MM.1S (cell line): ENCODE results near the gene ZYG11A.

Experiments used
- DNase-seq: peaks from one replicate; pipeline ENCODE4 v3.0.0-alpha.2; 2015
- H2AFZ ChIP-seq: fragments of 300-600 bp; sonication (generic); 2 replicates; pipeline ENCODE4 v1.6.0; 2016; ENCODE audit warnings: antibody characterized with exemption, low read length
- H3F3A ChIP-seq: fragments of 300-600 bp; sonication (generic); 2 replicates; pipeline ENCODE4 v1.6.1; 2016; ENCODE audit warnings: mild to moderate bottlenecking, antibody characterized with exemption, low read length, moderate library complexity, mixed read lengths; ENCODE audit not compliant: insufficient read depth
- H3K27ac ChIP-seq: fragments of 300-600 bp; sonication (generic); 2 replicates; pipeline ENCODE4 v1.5.1; 2016; ENCODE audit warnings: mild to moderate bottlenecking, low read length
- H3K27me3 ChIP-seq: fragments of 300-600 bp; sonication (generic); replicated peaks from 2 replicates; pipeline ENCODE4 v1.6.0; 2016; ENCODE audit warnings: low read length; ENCODE audit not compliant: insufficient read depth
- H3K36me3 ChIP-seq: fragments of 300-600 bp; sonication (generic); replicated peaks from 2 replicates; pipeline ENCODE4 v1.6.1; 2016; ENCODE audit warnings: mild to moderate bottlenecking, low read length, mixed read lengths; ENCODE audit not compliant: insufficient read depth
- H3K4me1 ChIP-seq: fragments of 300-600 bp; sonication (generic); 2 replicates; pipeline ENCODE4 v1.6.1; 2016; ENCODE audit warnings: low read length, mixed read lengths
- H3K4me2 ChIP-seq: fragments of 300-600 bp; sonication (generic); 2 replicates; pipeline ENCODE4 v1.6.0; 2016; ENCODE audit warnings: low read depth, low read length
- H3K4me3 ChIP-seq: fragments of 300-600 bp; sonication (generic); 2 replicates; pipeline ENCODE4 v1.5.1; 2016; ENCODE audit warnings: low read length, mixed read lengths
- H3K79me2 ChIP-seq: fragments of 300-600 bp; sonication (generic); 2 replicates; pipeline ENCODE4 v1.6.1; 2016; ENCODE audit warnings: mixed run types, low read length, mixed read lengths
- H3K9ac ChIP-seq: fragments of 300-600 bp; sonication (generic); 2 replicates; pipeline ENCODE4 v1.6.1; 2016; ENCODE audit warnings: low read length, mixed read lengths
- H3K9me2 ChIP-seq: fragments of 300-600 bp; sonication (generic); replicated peaks from 2 replicates; pipeline ENCODE4 v1.6.1; 2016; ENCODE audit warnings: mild to moderate bottlenecking, low read length, mixed read lengths; ENCODE audit not compliant: insufficient read depth
- H3K9me3 ChIP-seq: fragments of 300-600 bp; sonication (generic); replicated peaks from 2 replicates; pipeline ENCODE4 v1.6.1; 2016; ENCODE audit warnings: mild to moderate bottlenecking, low read length, mixed read lengths; ENCODE audit not compliant: insufficient read depth
- H4K20me1 ChIP-seq: fragments of 300-600 bp; sonication (generic); 2 replicates; pipeline ENCODE4 v1.6.1; 2016; ENCODE audit warnings: mild to moderate bottlenecking, low read length, moderate library complexity, mixed read lengths; ENCODE audit not compliant: insufficient read depth
- EZH2 ChIP-seq: fragments of 300-600 bp; sonication (generic); optimal IDR thresholded peaks from 2 replicates; pipeline ENCODE3; 2017; ENCODE audit warnings: low read depth, mild to moderate bottlenecking, antibody characterized with exemption, low read length, mixed read lengths
- EZH2phosphoT487 ChIP-seq: fragments of 300-600 bp; sonication (generic); IDR thresholded peaks from 2 replicates; pipeline ENCODE4 v1.6.1; 2018; ENCODE audit warnings: antibody characterized with exemption, low read length
- TF ChIP-seq, protein P1 (sequence below): fragments of 300-600 bp; sonication (generic); IDR thresholded peaks from 2 replicates; pipeline ENCODE4 v1.5.1; 2016; ENCODE audit warnings: antibody characterized with exemption, low read length, mixed read lengths

The ZYG11A gene

DNA sequence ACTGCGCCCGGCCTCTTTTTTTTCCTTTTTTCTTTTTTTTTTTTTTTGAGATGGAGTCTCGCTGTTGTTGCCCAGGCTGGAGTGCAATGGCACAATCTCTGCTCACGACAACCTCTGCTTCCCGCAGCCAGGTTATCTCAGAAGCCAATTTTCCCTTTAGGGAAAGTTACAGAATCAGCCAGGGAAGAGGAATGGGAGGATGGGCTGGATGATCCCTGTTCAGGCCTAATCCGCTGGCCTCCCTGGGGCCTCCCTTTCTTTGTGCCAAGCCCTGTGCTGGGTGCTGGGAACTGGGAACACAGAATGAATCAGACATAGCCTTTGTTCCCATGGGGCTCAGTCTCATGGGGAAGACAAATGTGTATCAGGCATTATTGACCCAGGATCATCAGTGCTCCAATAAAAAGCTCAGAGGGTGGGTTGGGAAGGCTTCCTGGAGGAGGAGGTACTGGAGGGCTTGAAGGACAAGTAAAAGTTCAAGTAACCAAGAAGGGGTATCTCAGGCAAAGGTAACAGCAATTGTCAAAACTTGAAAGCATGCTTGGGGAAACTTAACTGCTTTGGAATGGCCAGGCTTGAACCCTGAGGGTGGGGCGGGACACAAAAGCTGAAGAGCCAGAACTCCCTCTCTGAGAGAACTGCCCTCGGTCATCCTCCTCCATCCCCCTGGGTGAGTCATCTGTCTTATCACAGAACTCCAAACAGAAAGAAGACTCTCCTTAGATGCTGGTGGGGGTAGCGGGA is 64.7 kb downstream of the ZYG11A start:
- Histone ChIP-seq H3K4me2 (no peak overlapping the region), H3F3A (no peaks in the 10 kb centered on the region), H3K79me2 (no peaks in the 10 kb centered on the region), H3K4me3 (no peak overlapping the region), H3K27ac (no peak overlapping the region), H3K9me3 (no peaks in the 10 kb centered on the region), H3K4me1 (no peaks in the 10 kb centered on the region), H3K27me3 (no peaks in the 10 kb centered on the region), H3K9ac (no peak overlapping the region), H3K36me3 (no peaks in the 10 kb centered on the region), H4K20me1 (no peaks in the 10 kb centered on the region), H3K9me2 (no peaks in the 10 kb centered on the region), H2AFZ (no peak overlapping the region)
- DNase-seq, result no peak
- TF ChIP-seq EZH2 (no peak), EZH2phosphoT487 (no peak)
- TF ChIP-seq, protein P1, sequence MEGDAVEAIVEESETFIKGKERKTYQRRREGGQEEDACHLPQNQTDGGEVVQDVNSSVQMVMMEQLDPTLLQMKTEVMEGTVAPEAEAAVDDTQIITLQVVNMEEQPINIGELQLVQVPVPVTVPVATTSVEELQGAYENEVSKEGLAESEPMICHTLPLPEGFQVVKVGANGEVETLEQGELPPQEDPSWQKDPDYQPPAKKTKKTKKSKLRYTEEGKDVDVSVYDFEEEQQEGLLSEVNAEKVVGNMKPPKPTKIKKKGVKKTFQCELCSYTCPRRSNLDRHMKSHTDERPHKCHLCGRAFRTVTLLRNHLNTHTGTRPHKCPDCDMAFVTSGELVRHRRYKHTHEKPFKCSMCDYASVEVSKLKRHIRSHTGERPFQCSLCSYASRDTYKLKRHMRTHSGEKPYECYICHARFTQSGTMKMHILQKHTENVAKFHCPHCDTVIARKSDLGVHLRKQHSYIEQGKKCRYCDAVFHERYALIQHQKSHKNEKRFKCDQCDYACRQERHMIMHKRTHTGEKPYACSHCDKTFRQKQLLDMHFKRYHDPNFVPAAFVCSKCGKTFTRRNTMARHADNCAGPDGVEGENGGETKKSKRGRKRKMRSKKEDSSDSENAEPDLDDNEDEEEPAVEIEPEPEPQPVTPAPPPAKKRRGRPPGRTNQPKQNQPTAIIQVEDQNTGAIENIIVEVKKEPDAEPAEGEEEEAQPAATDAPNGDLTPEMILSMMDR, result no peak

DNA sequence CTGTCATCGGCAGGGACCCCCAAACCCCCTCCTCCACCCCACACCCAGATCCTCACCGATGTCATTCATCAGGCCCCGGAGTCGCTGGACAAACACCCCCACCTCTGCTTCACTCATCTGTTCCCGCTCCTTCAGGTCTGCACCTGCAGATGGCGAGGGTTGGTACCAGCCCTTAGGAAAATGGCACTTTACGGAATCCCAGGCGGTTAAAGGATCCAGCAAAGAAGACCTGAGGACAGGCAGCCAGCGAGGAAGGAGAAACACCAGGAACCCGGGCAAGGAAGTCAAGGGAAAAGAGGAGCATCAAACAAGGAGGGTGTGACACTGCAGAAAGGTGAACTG is 65.2 kb downstream of the ZYG11A start:
- Histone ChIP-seq H3K27me3 (no peaks in the 10 kb centered on the region), H3F3A (no peaks in the 10 kb centered on the region), H3K79me2 (no peaks in the 10 kb centered on the region), H3K9me2 (no peaks in the 10 kb centered on the region), H3K36me3 (no peaks in the 10 kb centered on the region), H3K9me3 (no peaks in the 10 kb centered on the region), H3K9ac (no peak overlapping the region), H2AFZ (no peak overlapping the region), H3K27ac (no peak overlapping the region), H3K4me2 (no peak overlapping the region), H3K4me1 (no peaks in the 10 kb centered on the region), H3K4me3 (no peak overlapping the region), H4K20me1 (no peaks in the 10 kb centered on the region)
- DNase-seq, result no peak
- no peak for TF ChIP-seq EZH2phosphoT487
- TF ChIP-seq, protein P1, result no peak
- TF ChIP-seq EZH2, result no peak

DNA sequence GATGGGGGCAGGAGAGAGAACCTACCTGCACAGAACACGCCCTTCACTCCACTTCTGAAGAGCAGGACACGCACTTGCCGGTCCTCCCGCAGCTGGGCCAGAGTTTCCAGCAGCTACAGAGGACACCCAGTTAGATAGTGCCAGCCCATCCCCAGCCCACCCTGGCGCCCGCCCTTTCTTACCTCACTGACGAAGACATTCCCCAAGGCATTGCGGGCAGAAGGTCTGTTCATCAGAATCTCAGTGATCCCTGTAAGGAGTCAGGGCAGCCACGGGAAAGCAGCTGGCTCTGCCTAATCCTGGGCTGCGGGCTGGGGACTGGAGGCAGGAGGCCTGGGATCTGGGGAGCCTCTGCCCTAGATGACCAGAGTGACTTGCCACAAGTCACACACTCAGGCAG is 69.0 kb downstream of the ZYG11A start:
- Histone ChIP-seq H2AFZ (no peak overlapping the region), H3K79me2 (no peaks in the 10 kb centered on the region), H3K36me3 (no peaks in the 10 kb centered on the region), H3K4me1 (no peaks in the 10 kb centered on the region), H3K27me3 (no peaks in the 10 kb centered on the region), H3K4me2 (no peak overlapping the region), H3K4me3 (no peak overlapping the region), H3K9me2 (no peaks in the 10 kb centered on the region), H4K20me1 (no peaks in the 10 kb centered on the region), H3K9me3 (no peaks in the 10 kb centered on the region), H3K9ac (no peak overlapping the region), H3K27ac (no peak overlapping the region), H3F3A (no peaks in the 10 kb centered on the region)
- TF ChIP-seq, protein P1, result no peak
- no peak for TF ChIP-seq EZH2phosphoT487
- TF ChIP-seq EZH2, result no peak
- DNase-seq, result no peak
